Adrenal gland (tissue), 12 donors: ENCODE measurements around the gene SULT1A2. TPM values are rescaled to one million over a fixed set of nuclear protein-coding genes. Genes with fewer than 3 reads are reported as not detected.

Source experiments
- DNase-seq, 7 donors: peaks; one replicate each; pipeline ENCODE4 v3.0.0-alpha.2; 2019 to 2020
- H3K27ac ChIP-seq, 5 donors: fragments of 200-600 bp; sonication (generic) in 4 of 5; 1 replicate in 3 of 5; 2 replicates in 2 of 5; pipeline versions ENCODE4 v1.5.1 to v1.8.0; 2016 to 2020; ENCODE audit warnings: mild to moderate bottlenecking in 1 of 5
- H3K27me3 ChIP-seq: fragments of 200-600 bp; 2 replicates; pipeline ENCODE4 v1.8.0; 2021
- H3K36me3 ChIP-seq, 2 donors: fragments of 200-600 bp; replicated peaks in 1 of 2; 1 replicate in 1 of 2; 2 replicates in 1 of 2; pipeline versions ENCODE4 v1.5.1 to v1.8.0; 2018 to 2022
- H3K4me1 ChIP-seq, 2 donors: fragments of 200-600 bp; replicated peaks in 1 of 2; 1 replicate in 1 of 2; 2 replicates in 1 of 2; pipeline versions ENCODE4 v1.5.1 to v1.8.0; 2018 to 2021
- H3K4me3 ChIP-seq, 4 donors: fragments of 200-600 bp; sonication (generic) in 3 of 4; one replicate each; pipeline ENCODE4 v1.5.1; 2016 to 2018
- H3K9me3 ChIP-seq, 3 donors: fragments of 200-600 bp; sonication (generic) in 1 of 3; replicated peaks in 1 of 3; 1 replicate in 2 of 3; 2 replicates in 1 of 3; pipeline versions ENCODE4 v1.5.1 to v1.8.0; 2016 to 2021
- CTCF ChIP-seq, 6 experiments: fragments of 450-650 bp in 4 of 6; fragments of 200-600 bp in 2 of 6; sonication (generic) in 1 of 6; IDR thresholded peaks; 1 replicate in 5 of 6; 2 replicates in 1 of 6; pipeline versions ENCODE4 v1.5.1 to v1.8.0; 2016 to 2021; ENCODE audit warnings: antibody characterized with exemption in 6 of 6, mild to moderate bottlenecking in 2 of 6, moderate library complexity in 1 of 6
- POLR2A ChIP-seq, 2 donors: fragments of 450-650 bp; IDR thresholded peaks; one replicate each; pipeline ENCODE4 v1.6.1; 2017; ENCODE audit warnings: antibody characterized with exemption in 2 of 2, mild to moderate bottlenecking in 2 of 2, moderate library complexity in 1 of 2
- WGBS, 4 donors: extraction: QIAGEN DNeasy Blood & Tissue Kit in 2 of 4; methylation state at CpG; one replicate each; pipeline versions ENCODE4 v1.1.5 to v1.1.7; 2013 to 2017; 5-methylcytosine and 5-hydroxymethylcytosine counted together
- intact Hi-C, 2 donors: fragments of 100-400 bp; cut with DNase I; formaldehyde crosslinking; loops; one replicate each; pipeline versions ENCODE4 v1.14.1 to v1.15.0; 2022 to 2023
- polyA plus RNA-seq, 3 donors: library from polyadenylated mRNA; stranded (reverse); fragments of 200-250 nt in 2 of 3; fragments of 350-450 nt in 1 of 3; fragmentation: Illumina TruSeq in 1 of 3; extraction: RNeasy Lipid Tissue Mini Kit (QIAGEN cat#74804) in 1 of 3; gene quantifications; one replicate each; pipeline ENCODE4 v1.2.3, GENCODE V29; 2013 to 2014
- total RNA-seq, 9 donors: library from RNA; depleted of rRNA in 4 of 9; stranded (reverse); fragments of >200 nt in 4 of 9; fragments of 120-200 nt in 1 of 9; fragmentation: NEBNext Ultra II Directional in 1 of 9; extraction: Animal tissue kit (Norgen Biotek cat#: 25700) in 1 of 9; gene quantifications; one replicate each; pipeline versions ENCODE4 v1.1.0 to v1.2.4, GENCODE V29; 2013 to 2023
- donor health status: healthy with polysubstance abuse.
- donor health status: Bipolar disorder and iron deficiency.
- donor health status: DM: yes; HTN: yes; CAD: no.
- donor health status: DM: no; HTN: no; CAD: no.
- donor health status: DM: no; HTN: no; CAD: no.
- donor health status: DM: yes; HTN: yes; CAD: no.

SULT1A2 gene
- total and polyA plus RNA-seq, 12 donors, result 0.55 to 22.5 (median 2.6) TPM

GRCh38 chr16:28607116-28607623, 10.3 kb upstream of the SULT1A2 start:
- Histone ChIP-seq H3K27ac (no peak overlapping the region), H3K27me3 (no peaks in the 10 kb centered on the region), H3K4me3 (no peak overlapping the region), H3K36me3 (peaks cover 0 to 25% of the 10 kb centered on the region in 2 donors), H3K4me1 (peaks cover 30 to 37% of the 10 kb centered on the region in 2 donors), H3K9me3 (no peaks in the 10 kb centered on the region)
- TF ChIP-seq CTCF (IDR thresholded peaks at IDR 0.05), result no peak
- TF ChIP-seq POLR2A (IDR thresholded peaks at IDR 0.05), result no peak
- intact Hi-C loops, result loop anchor here in 1 of 2 donors (10.0 kb wide), 1 partner anchor 112 kb away; the partner anchor contains the start of genes APOBR and CLN3
- peak in 2 of 7 donors; percentile 10 to 39 for DNase-seq
- 91 to 98% (median 95%) methylated on average over 9 of the region's 9 CpGs for WGBS, 4 donors

GRCh38 chr16:28606291-28607115, 9.7 kb upstream of the SULT1A2 start:
- DNase-seq, result peak in 1 of 7 donors; percentile 3
- H3K27me3 ChIP-seq, result no peaks in the 10 kb centered on the region
- peaks cover 30 to 37% of the 10 kb centered on the region in 2 donors for H3K4me1 ChIP-seq
- intact Hi-C loops, result loop anchor here in 1 of 2 donors (10.0 kb wide), 1 partner anchor 112 kb away; the partner anchor contains the start of genes APOBR and CLN3
- H3K9me3 ChIP-seq, result no peaks in the 10 kb centered on the region
- no peak overlapping the region for H3K4me3 ChIP-seq
- TF ChIP-seq CTCF (IDR thresholded peaks at IDR 0.05) (no peak), POLR2A (IDR thresholded peaks at IDR 0.05) (no peak)
- H3K36me3 ChIP-seq, result peaks cover 0 to 25% of the 10 kb centered on the region in 2 donors
- WGBS, 4 donors, result 89 to 96% (median 91%) methylated on average over 16 of the region's 16 CpGs
- no peak overlapping the region for H3K27ac ChIP-seq

- peaks cover 14 to 18% of the 10 kb centered on the region in 2 donors for H3K4me1 ChIP-seq
- no peak overlapping the region for H3K4me3 ChIP-seq
- peaks cover 0 to 25% of the 10 kb centered on the region in 2 donors for H3K36me3 ChIP-seq
- intact Hi-C loops, result loop anchor here in 1 of 2 donors (10.0 kb wide), 1 partner anchor 109 kb away; the partner anchor contains the start of genes APOBR and CLN3
- 76 to 81% (median 78%) methylated on average over 7 to 8 of the region's 8 CpGs for WGBS, 4 donors
- H3K9me3 ChIP-seq, result no peaks in the 10 kb centered on the region
- H3K27me3 ChIP-seq, result no peaks in the 10 kb centered on the region
- TF ChIP-seq POLR2A (IDR thresholded peaks at IDR 0.05), result no peak
- TF ChIP-seq CTCF (IDR thresholded peaks at IDR 0.05), result no peak
- DNase-seq, result peak in 1 of 7 donors; percentile 16
- H3K27ac ChIP-seq, result no peak overlapping the region
Observed at GRCh38 chr16:28604186-28604565, 7.3 kb upstream of the SULT1A2 start.
